SU-DHL-6 (cell line): ENCODE measurements around the gene SLC39A11.

Source experiments
- CTCF ChIP-seq: fragments of 200-600 bp; sonication (generic); IDR thresholded peaks from one replicate; pipeline ENCODE4 v1.5.1; 2017; ENCODE audit warnings: antibody characterized with exemption, mild to moderate bottlenecking, low read length, moderate library complexity; ENCODE audit not compliant: insufficient read depth, poor library complexity, severe bottlenecking
- EZH2phosphoT487 ChIP-seq: fragments of 200-600 bp; sonication (generic), shearing (Covaris generic); conservative IDR thresholded peaks from 2 replicates; pipeline ENCODE4 v1.6.1; 2018; ENCODE audit warnings: mild to moderate bottlenecking, antibody characterized with exemption, low read length, moderate library complexity, mixed read lengths

- TF ChIP-seq CTCF (no peak), EZH2phosphoT487 (no peak)
Observed at GRCh38 chr17:72838581-72838980, 253.9 kb downstream of the SLC39A11 start.
